HEK293T (cell line): ENCODE measurements around the gene HTR1B.
A peak's percentile ranks its signal among the peaks of the same experiment; 100 is the strongest.

Experiments used
- CTBP1 ChIP-seq: fragments of 450-650 bp; IDR thresholded peaks from 2 replicates; pipeline ENCODE4 v1.6.1; 2016; ENCODE audit warnings: borderline replicate concordance
- FOXA1 ChIP-seq: fragments of 450-650 bp; IDR thresholded peaks from 2 replicates; pipeline ENCODE4 v1.6.1; 2016; ENCODE audit warnings: mild to moderate bottlenecking
- FOXK2 ChIP-seq: fragments of 450-650 bp; IDR thresholded peaks from 2 replicates; pipeline ENCODE4 v1.6.1; 2016; ENCODE audit warnings: mild to moderate bottlenecking
- FOXM1 ChIP-seq: fragments of 450-650 bp; IDR thresholded peaks from 2 replicates; pipeline ENCODE4 v1.6.1; 2017; ENCODE audit warnings: mild to moderate bottlenecking, borderline replicate concordance
- TARDBP ChIP-seq: fragments of 450-650 bp; IDR thresholded peaks from 2 replicates; pipeline ENCODE4 v1.6.1; 2016
- TF ChIP-seq, protein P1 (sequence below): fragments of 450-650 bp; IDR thresholded peaks from 2 replicates; pipeline ENCODE4 v1.6.1; 2016

GRCh38 chr6:77470983-77471382 is 7.7 kb upstream of the HTR1B start:
- TF ChIP-seq CTBP1 (no peak), FOXM1 (no peak), FOXK2 (no peak), FOXA1 (no peak), TARDBP (no peak)
- TF ChIP-seq, protein P1, sequence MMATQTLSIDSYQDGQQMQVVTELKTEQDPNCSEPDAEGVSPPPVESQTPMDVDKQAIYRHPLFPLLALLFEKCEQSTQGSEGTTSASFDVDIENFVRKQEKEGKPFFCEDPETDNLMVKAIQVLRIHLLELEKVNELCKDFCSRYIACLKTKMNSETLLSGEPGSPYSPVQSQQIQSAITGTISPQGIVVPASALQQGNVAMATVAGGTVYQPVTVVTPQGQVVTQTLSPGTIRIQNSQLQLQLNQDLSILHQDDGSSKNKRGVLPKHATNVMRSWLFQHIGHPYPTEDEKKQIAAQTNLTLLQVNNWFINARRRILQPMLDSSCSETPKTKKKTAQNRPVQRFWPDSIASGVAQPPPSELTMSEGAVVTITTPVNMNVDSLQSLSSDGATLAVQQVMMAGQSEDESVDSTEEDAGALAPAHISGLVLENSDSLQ, result peak; percentile 43; the same call in 1 of the 2 replicates
